LNCAP (cell line): Measurements from ENCODE around the gene RHOH.

Source experiments
- CTCF ChIP-seq: fragments of 450-650 bp; IDR thresholded peaks from 2 replicates; pipeline ENCODE4 v1.5.1; 2017; ENCODE audit warnings: mild to moderate bottlenecking

The RHOH gene

GRCh38 chr4:40244606-40245005, 47.8 kb downstream of the RHOH start:
- no peak for TF ChIP-seq CTCF

- TF ChIP-seq CTCF: no peak
Observed at GRCh38 chr4:40245550-40245949, 48.7 kb downstream of the RHOH start.

GRCh38 chr4:40246011-40246900, 49.4 kb downstream of the RHOH start:
- TF ChIP-seq CTCF: no peak

- TF ChIP-seq CTCF: no peak
Observed at GRCh38 chr4:40246938-40247337, 50.1 kb downstream of the RHOH start.

GRCh38 chr4:40247350-40247749, 50.5 kb downstream of the RHOH start:
- TF ChIP-seq CTCF: no peak

- no peak for TF ChIP-seq CTCF
Observed at GRCh38 chr4:40251366-40251765, 54.5 kb downstream of the RHOH start.

GRCh38 chr4:40253906-40254305, 57.1 kb downstream of the RHOH start:
- TF ChIP-seq CTCF: no peak
